ENCODE results near the gene RBP7.

DNA sequence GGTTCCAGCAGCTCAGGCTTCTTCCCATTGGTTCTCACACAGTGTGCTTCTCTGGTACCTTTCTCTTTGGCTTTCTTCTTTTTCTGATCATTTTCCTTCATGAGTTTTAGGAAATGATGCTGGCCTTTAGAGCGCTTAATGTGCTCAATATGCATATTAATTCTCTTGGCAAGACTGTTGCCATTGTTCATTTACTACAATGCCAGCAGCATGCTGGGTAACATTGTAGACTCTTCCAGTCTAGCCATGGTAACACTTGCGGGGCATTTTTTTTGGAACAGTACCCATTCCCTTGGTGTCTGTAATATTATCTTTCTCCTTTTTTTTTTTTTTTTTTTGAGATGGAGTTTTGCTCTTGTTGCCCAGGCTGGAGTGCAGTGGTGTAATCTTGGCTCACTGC lies 57.4 kb downstream of the RBP7 start:
- TF ChIP-seq CTCF (IDR thresholded peaks at IDR 0.05) (no peak), POLR2AphosphoS5 (IDR thresholded peaks at IDR 0.05; ENCODE audit: low read depth, low read length) (no peak), REST (IDR thresholded peaks at IDR 0.05; ENCODE audit: insufficient read depth in 1 of 2, low read depth in 2 of 2, low read length in 1 of 2) (no peak), TCF7L2 (IDR thresholded peaks at IDR 0.05; ENCODE audit: low read depth, low read length) (no peak), SIN3A (IDR thresholded peaks at IDR 0.05; ENCODE audit: borderline replicate concordance, insufficient read depth, low read depth, low read length) (no peak)

Data from Panc1 (cell line).